Measurements from ENCODE around the gene EHBP1L1. TPM values are rescaled to one million over a fixed set of nuclear protein-coding genes. Genes with fewer than 3 reads are reported as not detected.

The EHBP1L1 gene
- total RNA-seq, 1 donor from 2014 or later = 42.6 TPM

- DNase-seq (ENCODE audit: extremely low spot score, unreplicated experiment) = no peak
- no peak for TF ChIP-seq CTCF (IDR thresholded peaks at IDR 0.05)
- Mint-ChIP-seq H3K27ac (ENCODE audit: unreplicated experiment) (no peak overlapping the region), H3K4me3 (ENCODE audit: unreplicated experiment) (no peak overlapping the region), H3K4me1 (ENCODE audit: unreplicated experiment) (peaks cover 30% of the 10 kb centered on the region), H3K27me3 (ENCODE audit: unreplicated experiment) (no peaks in the 10 kb centered on the region), H3K36me3 (ENCODE audit: unreplicated experiment) (peaks cover 6% of the 10 kb centered on the region), H3K9me3 (ENCODE audit: unreplicated experiment) (no peaks in the 10 kb centered on the region)
Measured at GRCh38 chr11:65640483-65641296, 64.8 kb downstream of the EHBP1L1 start.

GRCh38 chr11:65641297-65642013 is 65.6 kb downstream of the EHBP1L1 start:
- Mint-ChIP-seq H3K27me3 (ENCODE audit: unreplicated experiment) (no peaks in the 10 kb centered on the region), H3K36me3 (ENCODE audit: unreplicated experiment) (peaks cover 6% of the 10 kb centered on the region), H3K9me3 (ENCODE audit: unreplicated experiment) (no peaks in the 10 kb centered on the region), H3K27ac (ENCODE audit: unreplicated experiment) (no peak overlapping the region), H3K4me3 (ENCODE audit: unreplicated experiment) (no peak overlapping the region), H3K4me1 (ENCODE audit: unreplicated experiment) (peaks cover 32% of the 10 kb centered on the region)
- TF ChIP-seq CTCF (IDR thresholded peaks at IDR 0.05) = no peak
- DNase-seq (ENCODE audit: extremely low spot score, unreplicated experiment) = no peak

Small RNA genes lying within 50 kb of the gene (microRNA-seq; reads per million reads assigned to microRNA genes)
- gene MIR4690 (ENCODE audit: unreplicated experiment) = not detected

Other genes with a start within 250 kb of the EHBP1L1 start
- 57.7 and 74.9 TPM in 2 replicates for gene DPF2, start 242.2 kb upstream of the EHBP1L1 start, total RNA-seq
- gene TIGD3, start 221.3 kb upstream of the EHBP1L1 start, total RNA-seq = 0.16 and 0.24 TPM in 2 replicates
- 9.9 and 10.8 TPM in 2 replicates for gene SLC25A45, start 193.4 kb upstream of the EHBP1L1 start, total RNA-seq
- 62.8 and 65.8 TPM in 2 replicates for gene FRMD8, start 189.4 kb upstream of the EHBP1L1 start, total RNA-seq
- gene NEAT1, start 153.3 kb upstream of the EHBP1L1 start, total RNA-seq = 300 and 534 TPM in 2 replicates
- 11,843 and 16,538 TPM in 2 replicates for gene MALAT1, start 77.0 kb upstream of the EHBP1L1 start, total RNA-seq
- 103 and 104 TPM in 2 replicates for gene SCYL1, start 51.0 kb upstream of the EHBP1L1 start, total RNA-seq
- gene LTBP3, start 17.7 kb upstream of the EHBP1L1 start, total RNA-seq = 219 and 256 TPM in 2 replicates
- 31.3 and 32.7 TPM in 2 replicates for gene ZNRD2, start 5.6 kb upstream of the EHBP1L1 start, total RNA-seq
- 84.2 and 92.1 TPM in 2 replicates for gene FAM89B, start 3.5 kb upstream of the EHBP1L1 start, total RNA-seq
- gene KCNK7, start 19.7 kb downstream of the EHBP1L1 start, total RNA-seq = not detected in 2 replicates
- gene MAP3K11, start 38.2 kb downstream of the EHBP1L1 start, total RNA-seq = 43.5 and 44.7 TPM in 2 replicates
- gene PCNX3, start 39.7 kb downstream of the EHBP1L1 start, total RNA-seq = 47.7 and 49.8 TPM in 2 replicates
- 31.2 and 34.7 TPM in 2 replicates for gene SIPA1, start 62.0 kb downstream of the EHBP1L1 start, total RNA-seq
- gene RELA, start 86.9 kb downstream of the EHBP1L1 start, total RNA-seq = 77.4 and 79.7 TPM in 2 replicates
- 60.4 and 66.5 TPM in 2 replicates for gene KAT5, start 136.2 kb downstream of the EHBP1L1 start, total RNA-seq
- gene RNASEH2C, start 144.7 kb downstream of the EHBP1L1 start, total RNA-seq = 54.2 and 55.6 TPM in 2 replicates
- 19.0 and 21.0 TPM in 2 replicates for gene AP5B1, start 204.9 kb downstream of the EHBP1L1 start, total RNA-seq
- not detected in 2 replicates for gene OVOL1, start 211.0 kb downstream of the EHBP1L1 start, total RNA-seq

All from osteocyte (in vitro differentiated cells).